H1 (cell line): ENCODE results near the gene SERGEF. TPM values are rescaled to one million over a fixed set of nuclear protein-coding genes. Genes with fewer than 3 reads are reported as not detected.

Source experiments
- CTCF ChIA-PET: fragments of 300-600 bp; sonication (Branson Sonifier 250); formaldehyde crosslinking; loops from one replicate; lab custom pipeline; 2021; ENCODE audit not compliant: partially characterized antibody; lab: Charles Lee
- POLR2A ChIA-PET: fragments of 300-600 bp; sonication (Branson Sonifier 250); formaldehyde crosslinking; loops from one replicate; lab custom pipeline; 2021; ENCODE audit warnings: inconsistent platforms; ENCODE audit not compliant: partially characterized antibody; lab: Charles Lee
- DNase-seq, 2 experiments: peaks; one replicate each; pipeline versions ENCODE4 v3.0.0 to v3.0.0-alpha.2; 2010 to 2022; ENCODE audit warnings: low spot score in 2 of 2, low read depth in 1 of 2, mixed read lengths in 1 of 2
- FAIRE-seq: peaks from 2 replicates; lab custom pipeline; 2011; peaks lifted over from hg19 to GRCh38; lab: Jason Lieb, UNC
- H2AFZ ChIP-seq: 2 replicates; pipeline ENCODE4 v1.8.1; 2012; ENCODE audit warnings: low read length, inconsistent platforms
- H2AK5ac ChIP-seq: 2 replicates; pipeline ENCODE4 v1.6.1; 2013; ENCODE audit warnings: low read depth, low read length
- H2BK120ac ChIP-seq: replicated peaks from 2 replicates; pipeline ENCODE3; 2013; ENCODE audit warnings: low read depth, low read length, inconsistent platforms
- H2BK12ac ChIP-seq: 2 replicates; pipeline ENCODE4 v1.6.1; 2013; ENCODE audit warnings: low read depth, low read length
- H2BK15ac ChIP-seq: 2 replicates; pipeline ENCODE4 v1.6.1; 2013; ENCODE audit warnings: low read length
- H2BK20ac ChIP-seq: 2 replicates; pipeline ENCODE4 v1.6.1; 2013; ENCODE audit warnings: low read length
- H2BK5ac ChIP-seq: 2 replicates; pipeline ENCODE4 v1.6.1; 2013; ENCODE audit warnings: low read depth, low read length
- H3K14ac ChIP-seq: 2 replicates; pipeline ENCODE4 v1.6.1; 2013; ENCODE audit warnings: inconsistent platforms; ENCODE audit not compliant: insufficient read length
- H3K18ac ChIP-seq: 2 replicates; pipeline ENCODE4 v1.6.1; 2013; ENCODE audit warnings: low read length; ENCODE audit errors: extremely low read depth
- H3K23ac ChIP-seq: 2 replicates; pipeline ENCODE4 v1.6.1; 2013; ENCODE audit warnings: inconsistent platforms; ENCODE audit not compliant: insufficient read length
- H3K23me2 ChIP-seq: 2 replicates; pipeline ENCODE4 v1.6.1; 2013; ENCODE audit warnings: low read depth, low read length
- H3K27ac ChIP-seq: 2 replicates; pipeline ENCODE4 v1.6.1; 2011; ENCODE audit warnings: low read depth, low read length, inconsistent platforms
- H3K27me3 ChIP-seq, 4 experiments: replicated peaks in 1 of 4; 1 replicate in 1 of 4; 2 replicates in 3 of 4; pipeline versions ENCODE4 v1.6.1 to v1.8.1; 2011 to 2013; ENCODE audit warnings: low read length in 3 of 4, mild to moderate bottlenecking in 3 of 4, inconsistent platforms in 2 of 4, mixed read lengths in 2 of 4, moderate library complexity in 1 of 4; ENCODE audit not compliant: control insufficient read depth in 3 of 4, insufficient read depth in 3 of 4; ENCODE audit errors: extremely low read depth in 1 of 4
- H3K36me3 ChIP-seq, 4 experiments: 2 replicates each; pipeline versions ENCODE4 v1.6.1 to v1.8.1; 2011 to 2013; ENCODE audit warnings: mild to moderate bottlenecking in 4 of 4, low read length in 3 of 4, moderate library complexity in 2 of 4, control low read depth in 1 of 4, inconsistent platforms in 1 of 4; ENCODE audit not compliant: insufficient read depth in 4 of 4, control insufficient read depth in 2 of 4
- H3K4ac ChIP-seq: replicated peaks from 2 replicates; pipeline ENCODE3; 2013; ENCODE audit warnings: low read length, low read depth, mixed read lengths, inconsistent platforms; ENCODE audit not compliant: insufficient read length
- H3K4me1 ChIP-seq, 4 experiments: replicated peaks in 1 of 4; 1 replicate in 1 of 4; 2 replicates in 3 of 4; pipeline versions ENCODE4 v1.6.1 to v1.8.1; 2011 to 2013; ENCODE audit warnings: low read length in 3 of 4, inconsistent platforms in 2 of 4, mixed read lengths in 1 of 4; ENCODE audit not compliant: insufficient read depth in 4 of 4, control insufficient read depth in 3 of 4
- H3K4me2 ChIP-seq, 2 experiments: 2 replicates each; pipeline versions ENCODE4 v1.6.1 to v1.8.1; 2011 to 2013; ENCODE audit warnings: low read depth in 2 of 2, low read length in 2 of 2, control low read depth in 1 of 2, inconsistent platforms in 1 of 2, mild to moderate bottlenecking in 1 of 2; ENCODE audit not compliant: insufficient read depth in 1 of 2
- H3K4me3 ChIP-seq, 4 experiments: fragments of 200-600, 300-600 bp in 1 of 4; sonication (generic), shearing (Covaris generic), sonication (Bioruptor Twin) in 1 of 4; 2 replicates each; pipeline versions ENCODE4 v1.5.1 to v1.8.1; 2011 to 2016; ENCODE audit warnings: low read length in 4 of 4, low read depth in 3 of 4, control low read depth in 2 of 4, inconsistent platforms in 2 of 4, mild to moderate bottlenecking in 2 of 4, mixed read lengths in 1 of 4, moderate library complexity in 1 of 4; ENCODE audit not compliant: insufficient read depth in 2 of 4; ENCODE audit errors: extremely low read depth in 1 of 4
- H3K56ac ChIP-seq: replicated peaks from 2 replicates; pipeline ENCODE3; 2013; ENCODE audit warnings: low read depth, mild to moderate bottlenecking, mixed read lengths, low read length, inconsistent platforms; ENCODE audit not compliant: insufficient read length
- H3K79me1 ChIP-seq: 2 replicates; pipeline ENCODE4 v1.6.1; 2013; ENCODE audit warnings: low read depth, low read length, control low read depth
- H3K79me2 ChIP-seq, 2 experiments: 2 replicates each; pipeline versions ENCODE4 v1.6.1 to v1.8.1; 2012 to 2013; ENCODE audit warnings: low read length in 2 of 2, mild to moderate bottlenecking in 2 of 2, inconsistent platforms in 1 of 2; ENCODE audit not compliant: insufficient read depth in 2 of 2, control insufficient read depth in 1 of 2
- H3K9ac ChIP-seq, 4 experiments: replicated peaks in 1 of 4; 1 replicate in 1 of 4; 2 replicates in 3 of 4; pipeline versions ENCODE4 v1.6.1 to v1.8.1; 2011 to 2013; ENCODE audit warnings: low read depth in 3 of 4, low read length in 3 of 4, control low read depth in 2 of 4, mild to moderate bottlenecking in 2 of 4, moderate library complexity in 2 of 4, inconsistent platforms in 1 of 4; ENCODE audit errors: extremely low read depth in 1 of 4
- H3K9me3 ChIP-seq, 2 experiments: 2 replicates each; pipeline versions ENCODE4 v1.6.1 to v1.8.1; 2012 to 2013; ENCODE audit warnings: mild to moderate bottlenecking in 2 of 2, moderate library complexity in 2 of 2, control low read depth in 1 of 2, inconsistent platforms in 1 of 2, low read depth in 1 of 2, low read length in 1 of 2, mixed read lengths in 1 of 2; ENCODE audit not compliant: insufficient read depth in 2 of 2
- H4K20me1 ChIP-seq, 2 experiments: replicated peaks in 1 of 2; 2 replicates each; pipeline versions ENCODE3 to v1.8.1; 2011 to 2013; ENCODE audit warnings: inconsistent platforms in 2 of 2, low read length in 2 of 2, mild to moderate bottlenecking in 1 of 2; ENCODE audit not compliant: insufficient read depth in 2 of 2, control insufficient read depth in 1 of 2
- H4K5ac ChIP-seq: 2 replicates; pipeline ENCODE4 v1.6.1; 2013; ENCODE audit warnings: low read length, low read depth, mixed read lengths, inconsistent platforms; ENCODE audit not compliant: insufficient read length
- H4K8ac ChIP-seq: 2 replicates; pipeline ENCODE4 v1.8.0; 2013; ENCODE audit warnings: mild to moderate bottlenecking, moderate library complexity, low read length, inconsistent platforms; ENCODE audit not compliant: insufficient read depth; ENCODE audit errors: extremely low read depth
- H4K91ac ChIP-seq: replicated peaks from 2 replicates; pipeline ENCODE3; 2013; ENCODE audit warnings: low read length, mixed read lengths, inconsistent platforms; ENCODE audit not compliant: insufficient read length
- KDM5A ChIP-seq: fragments of 200-600 bp; IDR thresholded peaks from 2 replicates; pipeline ENCODE4 v1.7.1; 2012; ENCODE audit warnings: mild to moderate bottlenecking, low read length, inconsistent platforms, mixed read lengths
- TCF12 ChIP-seq: IDR thresholded peaks from 2 replicates; pipeline ENCODE4 v1.6.1; 2011; ENCODE audit warnings: low read depth, mild to moderate bottlenecking, low read length
- WGBS, 2 experiments: shearing (Covaris generic) in 1 of 2; methylation state at CpG; one replicate each; pipeline versions ENCODE4 v1.1.6 to v1.1.7; 2013 to 2015; ENCODE audit warnings: low lambda C conversion rate in 2 of 2, mixed read lengths in 2 of 2, inconsistent platforms in 1 of 2, low coverage in 1 of 2, missing lambda C conversion rate in 1 of 2; ENCODE audit not compliant: insufficient replicate concordance in 2 of 2, insufficient coverage in 1 of 2, insufficient read length in 1 of 2; ENCODE audit errors: extremely low coverage in 1 of 2, missing lambda C conversion rate in 1 of 2; 5-methylcytosine and 5-hydroxymethylcytosine counted together
- polyA plus RNA-seq, 7 experiments: library from polyadenylated mRNA; depleted of rRNA in 3 of 7; stranded (reverse) in 5 of 7; unstranded in 2 of 7; fragments of >200 nt in 5 of 7; fragments of 200-250 nt in 2 of 7; gene quantifications; 1 replicate in 5 of 7; 2 replicates in 1 of 7; 4 replicates in 1 of 7; pipeline versions ENCODE4 v1.2.1 to v1.2.3, GENCODE V29; 2011 to 2013; ENCODE audit warnings: missing spikeins in 2 of 7, mixed read lengths in 2 of 7
- total RNA-seq: library from RNA; stranded (reverse); fragmentation: NEBNext Ultra II Directional; extraction: Animal tissue kit (Norgen Biotek cat#: 25700); gene quantifications from 2 replicates; pipeline ENCODE4 v1.2.1, GENCODE V29; 2021

Gene SERGEF
- total and polyA plus RNA-seq, 2 of the 8 experiments (the other 6 are each of a cell fraction or from before 2014, with no cell fraction given): 16.6 to 28.8 TPM

DNA sequence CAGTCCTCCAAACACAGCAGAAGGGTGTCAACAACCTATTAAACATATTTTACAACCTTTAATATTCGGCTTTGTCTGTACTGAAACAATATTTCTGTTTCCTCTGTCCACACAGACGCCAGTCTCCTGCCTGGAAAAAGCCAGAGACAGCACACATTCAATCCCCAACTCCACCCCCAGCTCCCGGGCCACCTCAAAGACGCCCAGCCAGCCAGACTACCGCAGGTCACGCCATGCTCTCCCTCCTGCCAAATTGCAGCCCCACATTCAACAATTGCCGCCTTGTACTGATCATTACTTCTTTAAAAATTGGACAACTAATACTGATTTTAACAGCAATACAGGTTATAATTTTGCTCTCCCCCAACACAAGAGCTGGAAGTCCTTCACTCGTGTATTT is 1.2 kb downstream of the SERGEF start:
- CTCF ChIA-PET: interaction anchor here (0.6 to 0.7 kb wide), 2 partner anchors 15 to 278 kb away, joined by 3 to 4 read pairs; no protein-coding TSS in a partner anchor
- no peak for DNase-seq

More for the DNA sequence above, 1.2 kb downstream of the SERGEF start:
- Histone ChIP-seq H2AFZ (no peak overlapping the region), H3K4ac (no peak overlapping the region), H2BK12ac (no peak overlapping the region), H3K79me2 (0 out of 4 replicates have a peak, but pooled peaks cover 0 to 6% of the 10 kb centered on the region in 2 experiments), H3K9ac (peak overlapping the region in 2 of 4 experiments; percentile 47 to 56; a peak in 1 of 7 replicates), H3K79me1 (no peaks in the 10 kb centered on the region), H3K4me1 (peaks cover 0 to 8% (median 2%) of the 10 kb centered on the region in 4 experiments; a peak in 3 of 7 replicates), H4K5ac (no peak overlapping the region), H4K20me1 (peaks cover 2% of the 10 kb centered on the region in 2 experiments), H3K14ac (no peak overlapping the region), H2BK5ac (no peak overlapping the region), H3K27ac (no peak overlapping the region), H3K23me2 (peaks cover 13% of the 10 kb centered on the region), H2AK5ac (no peak overlapping the region), H3K9me3 (no peaks in the 10 kb centered on the region), H4K91ac (no peak overlapping the region), H2BK120ac (no peak overlapping the region), H4K8ac (0 out of 2 replicates have a peak overlapping the region, but pooled peaks have one; percentile 18), H2BK20ac (no peak overlapping the region), H3K4me3 (peak overlapping the region; percentile 85 to 97 (median 92); a peak in 7 of 8 replicates), H3K56ac (no peak overlapping the region), H2BK15ac (no peak overlapping the region), H3K36me3 (0 out of 8 replicates have a peak, but pooled peaks cover 0 to under 1% (median 0%) of the 10 kb centered on the region in 4 experiments), H3K23ac (no peak overlapping the region), H3K18ac (no peak overlapping the region), H3K4me2 (peak overlapping the region; percentile 85 to 91), H3K27me3 (peaks cover 0 to 12% (median 7%) of the 10 kb centered on the region in 4 experiments; a peak in 5 of 7 replicates)
- POLR2A ChIA-PET: no interaction called here
- 75% methylated on average over 8 of the region's 8 CpGs; no CpG with 5 or more reads in 1 of the 2 experiments for WGBS, 2 experiments
- no peak for FAIRE-seq
- TF ChIP-seq TCF12 (no peak), KDM5A (no peak)
